AG08395 (cell line): ENCODE measurements around the gene RAB11A.

Experiments
- DNase-seq: peaks from one replicate; pipeline ENCODE4 v3.0.0; 2012; ENCODE audit warnings: mixed read lengths, low spot score

Gene RAB11A

DNA sequence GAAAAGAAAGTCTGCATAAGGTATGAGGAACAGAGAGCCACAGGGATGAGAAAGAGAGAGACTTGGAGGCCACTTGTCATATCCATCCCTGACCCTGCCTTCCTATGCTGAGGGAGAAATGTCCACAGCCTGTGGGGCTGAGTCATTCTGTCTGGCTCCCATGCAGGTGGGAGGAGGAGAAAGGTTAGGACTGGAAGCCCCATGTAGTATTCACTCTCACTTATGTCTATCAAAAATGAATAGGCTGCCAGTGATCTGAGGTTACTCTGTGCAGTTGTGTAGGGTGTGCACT lies 71.3 kb downstream of the RAB11A start:
- DNase-seq, result no peak
